HCT116 (cell line): ENCODE measurements around the gene TMEM143. TPM values are rescaled to one million over a fixed set of nuclear protein-coding genes. Genes with fewer than 3 reads are reported as not detected.

ENCODE experiments used
- ATAC-seq: fragments of 200-7000 bp; cut with Tn5 transposase; 2 replicates; pipeline ENCODE4 v1.9.1; 2020; ENCODE audit warnings: mild to moderate bottlenecking, moderate library complexity
- BruUV-seq: library from RNA; stranded (reverse); fragments of 400-500 nt; replicated peaks from 2 replicates; lab custom pipeline; 2021; lab: Mats Ljungman, UMichigan
- CTCF ChIA-PET: fragments of 300-600 bp; sonication (Branson Sonifier 250); formaldehyde crosslinking; loops from one replicate; lab custom pipeline; 2021; ENCODE audit warnings: antibody characterized with exemption; lab: Charles Lee
- POLR2A ChIA-PET: fragments of 300-600, 350-600 bp; sonication (Branson Sonifier 250); formaldehyde crosslinking; loops from one replicate; lab custom pipeline; 2021; ENCODE audit warnings: antibody characterized with exemption; lab: Charles Lee
- RAD21 ChIA-PET, 2 experiments: fragments of 300-600 bp; sonication (Branson Sonifier 250); formaldehyde crosslinking; loops; one replicate each; lab custom pipeline; 2023; ENCODE audit warnings: low total read pairs in 2 of 2; ENCODE audit not compliant: uncharacterized antibody in 2 of 2, unreplicated experiment in 2 of 2, low non-redundant PET in 1 of 2; lab: Charles Lee
- DNase-seq: peaks from one replicate; pipeline ENCODE4 v3.0.0-alpha.2; 2010; ENCODE audit warnings: low read depth, low spot score
- H2AFZ ChIP-seq: fragments of 200-600 bp; shearing (Covaris generic), sonication (generic); 2 replicates; pipeline ENCODE4 v1.6.1; 2017; ENCODE audit warnings: low read depth, mixed run types, mixed read lengths, antibody characterized with exemption, low read length; ENCODE audit not compliant: poor library complexity, severe bottlenecking
- H3K27ac ChIP-seq: 2 replicates; pipeline ENCODE4 v1.5.1; 2012; ENCODE audit warnings: low read depth, low read length
- H3K27me3 ChIP-seq: fragments of 200-600 bp; sonication (generic); 2 replicates; pipeline ENCODE4 v1.6.1; 2016; ENCODE audit warnings: mixed run types, low read length, mixed read lengths; ENCODE audit not compliant: insufficient read depth
- H3K36me3 ChIP-seq, 2 experiments: fragments of 200-500 bp in 1 of 2; fragments of 200-600 bp in 1 of 2; sonication (Bioruptor generic) in 1 of 2; sonication (generic) in 1 of 2; 2 replicates each; pipeline versions ENCODE4 v1.5.1 to v1.6.1; 2014 to 2016; ENCODE audit warnings: low read length in 2 of 2, inconsistent platforms in 1 of 2, mixed read lengths in 1 of 2, mixed run types in 1 of 2; ENCODE audit not compliant: insufficient read depth in 2 of 2, control insufficient read depth in 1 of 2
- H3K4me1 ChIP-seq, 2 experiments: fragments of 200-600 bp in 1 of 2; sonication (generic) in 1 of 2; 2 replicates each; pipeline versions ENCODE4 v1.5.1 to v1.6.1; 2012 to 2017; ENCODE audit warnings: low read length in 2 of 2, inconsistent platforms in 1 of 2, mild to moderate bottlenecking in 1 of 2, mixed read lengths in 1 of 2, mixed run types in 1 of 2, moderate library complexity in 1 of 2; ENCODE audit not compliant: insufficient read depth in 2 of 2, control insufficient read depth in 1 of 2
- H3K4me2 ChIP-seq: fragments of 200-600 bp; sonication (generic); 2 replicates; pipeline ENCODE4 v1.6.1; 2017; ENCODE audit warnings: mixed run types, low read length, mixed read lengths
- H3K4me3 ChIP-seq, 2 experiments: fragments of 200-600 bp in 1 of 2; sonication (generic) in 1 of 2; replicated peaks in 1 of 2; 2 replicates each; pipeline ENCODE4 v1.5.1; 2011 to 2016; ENCODE audit warnings: low read length in 2 of 2, control low read depth in 1 of 2, low read depth in 1 of 2, mild to moderate bottlenecking in 1 of 2, mixed read lengths in 1 of 2, mixed run types in 1 of 2
- H3K79me2 ChIP-seq: fragments of 200-600 bp; sonication (generic); 2 replicates; pipeline ENCODE4 v1.6.1; 2017; ENCODE audit warnings: mild to moderate bottlenecking, mixed run types, low read length, moderate library complexity, mixed read lengths; ENCODE audit not compliant: insufficient read depth
- H3K9ac ChIP-seq: fragments of 200-600 bp; sonication (generic); 2 replicates; pipeline ENCODE4 v1.6.1; 2016; ENCODE audit warnings: low read length, mixed read lengths
- H3K9me2 ChIP-seq: fragments of 200-600 bp; sonication (generic), shearing (Covaris generic); 2 replicates; pipeline ENCODE4 v1.6.1; 2017; ENCODE audit warnings: mixed run types, mild to moderate bottlenecking, moderate library complexity; ENCODE audit not compliant: insufficient read depth
- H3K9me3 ChIP-seq, 2 experiments: fragments of 200-500 bp in 1 of 2; fragments of 200-600 bp in 1 of 2; sonication (Bioruptor generic) in 1 of 2; sonication (generic) in 1 of 2; 2 replicates each; pipeline ENCODE4 v1.6.1; 2014 to 2017; ENCODE audit warnings: low read length in 2 of 2, mixed read lengths in 2 of 2, inconsistent platforms in 1 of 2, low read depth in 1 of 2, mild to moderate bottlenecking in 1 of 2, mixed run types in 1 of 2, moderate library complexity in 1 of 2; ENCODE audit not compliant: control insufficient read depth in 1 of 2, insufficient read depth in 1 of 2
- H4K20me1 ChIP-seq: fragments of 200-600 bp; sonication (generic), shearing (Covaris generic); 2 replicates; pipeline ENCODE4 v1.6.1; 2017; ENCODE audit warnings: mixed run types, mild to moderate bottlenecking, moderate library complexity; ENCODE audit not compliant: insufficient read depth
- CBX3 ChIP-seq: IDR thresholded peaks from 2 replicates; pipeline ENCODE4 v1.6.1; 2012; ENCODE audit warnings: low read depth
- EGR1 ChIP-seq: IDR thresholded peaks from 2 replicates; pipeline ENCODE4 v1.6.1; 2012; ENCODE audit warnings: low read depth
- ELF1 ChIP-seq: IDR thresholded peaks from 2 replicates; pipeline ENCODE4 v1.6.1; 2012; ENCODE audit warnings: low read depth, borderline replicate concordance
- EZH2 ChIP-seq: fragments of 200-600 bp; sonication (generic); IDR thresholded peaks from 2 replicates; pipeline ENCODE4 v1.6.1; 2017; ENCODE audit warnings: antibody characterized with exemption, mixed run types
- FOSL1 ChIP-seq: IDR thresholded peaks from 2 replicates; pipeline ENCODE4 v1.6.1; 2012; ENCODE audit warnings: low read depth
- POLR2A ChIP-seq: IDR thresholded peaks from 2 replicates; pipeline ENCODE4 v1.7.0; 2011; ENCODE audit warnings: borderline replicate concordance; ENCODE audit not compliant: insufficient read depth, insufficient read length; ENCODE audit errors: extremely low read depth
- POLR2AphosphoS5 ChIP-seq: IDR thresholded peaks from 2 replicates; pipeline ENCODE4 v1.6.1; 2011; ENCODE audit warnings: mild to moderate bottlenecking, low read depth, low read length, moderate library complexity
- RAD21 ChIP-seq: IDR thresholded peaks from 2 replicates; pipeline ENCODE4 v1.6.1; 2012; ENCODE audit warnings: low read depth, mild to moderate bottlenecking
- SRF ChIP-seq: IDR thresholded peaks from 2 replicates; pipeline ENCODE4 v1.6.1; 2012; ENCODE audit warnings: low read depth
- ZBTB33 ChIP-seq: IDR thresholded peaks from 2 replicates; pipeline ENCODE4 v1.6.1; 2011; ENCODE audit warnings: mild to moderate bottlenecking, low read length, moderate library complexity; ENCODE audit not compliant: insufficient replicate concordance; ENCODE audit errors: extremely low read depth
- ZFX ChIP-seq: fragments of 450-650 bp; IDR thresholded peaks from 2 replicates; pipeline ENCODE4 v1.6.1; 2017
- ZNF274 ChIP-seq: fragments of 200-500 bp; sonication (Bioruptor generic); IDR thresholded peaks from 2 replicates; pipeline ENCODE4 v1.6.1; 2014; ENCODE audit warnings: mild to moderate bottlenecking, low read depth, low read length, inconsistent platforms
- intact Hi-C: fragments of 100-400 bp; cut with micrococcal nuclease; formaldehyde crosslinking; loops from 2 replicates; pipeline ENCODE4 v1.10.0; 2022
- total RNA-seq: library from RNA; stranded (reverse); gene quantifications from one replicate; pipeline ENCODE4 v1.2.1, GENCODE V29; 2021; ENCODE audit not compliant: unreplicated experiment
- TF ChIP-seq, protein P1 (sequence below), 3 experiments: fragments of 200-600 bp in 1 of 3; sonication (generic) in 1 of 3; IDR thresholded peaks in 2 of 3; conservative IDR thresholded peaks in 1 of 3; 2 replicates each; pipeline ENCODE4 v1.5.1; 2012 to 2017; ENCODE audit warnings: low read depth in 2 of 3, low read length in 2 of 3, antibody characterized with exemption in 1 of 3, borderline replicate concordance in 1 of 3, control low read depth in 1 of 3, mild to moderate bottlenecking in 1 of 3, mixed read lengths in 1 of 3, mixed run types in 1 of 3, moderate library complexity in 1 of 3; ENCODE audit not compliant: insufficient read depth in 1 of 3
- TF ChIP-seq, protein P2 (sequence below): IDR thresholded peaks from 2 replicates; pipeline ENCODE4 v1.6.1; 2012

The TMEM143 gene
- total RNA-seq, 1 experiment from 2014 or later, result 13.2 TPM

GRCh38 chr19:48351341-48351752 lies 12.4 kb downstream of the TMEM143 start (continued):
- TF ChIP-seq, protein P1, sequence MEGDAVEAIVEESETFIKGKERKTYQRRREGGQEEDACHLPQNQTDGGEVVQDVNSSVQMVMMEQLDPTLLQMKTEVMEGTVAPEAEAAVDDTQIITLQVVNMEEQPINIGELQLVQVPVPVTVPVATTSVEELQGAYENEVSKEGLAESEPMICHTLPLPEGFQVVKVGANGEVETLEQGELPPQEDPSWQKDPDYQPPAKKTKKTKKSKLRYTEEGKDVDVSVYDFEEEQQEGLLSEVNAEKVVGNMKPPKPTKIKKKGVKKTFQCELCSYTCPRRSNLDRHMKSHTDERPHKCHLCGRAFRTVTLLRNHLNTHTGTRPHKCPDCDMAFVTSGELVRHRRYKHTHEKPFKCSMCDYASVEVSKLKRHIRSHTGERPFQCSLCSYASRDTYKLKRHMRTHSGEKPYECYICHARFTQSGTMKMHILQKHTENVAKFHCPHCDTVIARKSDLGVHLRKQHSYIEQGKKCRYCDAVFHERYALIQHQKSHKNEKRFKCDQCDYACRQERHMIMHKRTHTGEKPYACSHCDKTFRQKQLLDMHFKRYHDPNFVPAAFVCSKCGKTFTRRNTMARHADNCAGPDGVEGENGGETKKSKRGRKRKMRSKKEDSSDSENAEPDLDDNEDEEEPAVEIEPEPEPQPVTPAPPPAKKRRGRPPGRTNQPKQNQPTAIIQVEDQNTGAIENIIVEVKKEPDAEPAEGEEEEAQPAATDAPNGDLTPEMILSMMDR (IDR thresholded peaks at IDR 0.05 in 2 of 3, conservative IDR thresholded peaks at IDR 0.05 in 1 of 3; ENCODE audit: borderline replicate concordance in 1 of 3, insufficient read depth in 1 of 3, low read depth in 2 of 3, low read length in 2 of 3), result peak; percentile 75 to 96 (median 95); a peak in 5 of 6 replicates
- TF ChIP-seq, protein P2, sequence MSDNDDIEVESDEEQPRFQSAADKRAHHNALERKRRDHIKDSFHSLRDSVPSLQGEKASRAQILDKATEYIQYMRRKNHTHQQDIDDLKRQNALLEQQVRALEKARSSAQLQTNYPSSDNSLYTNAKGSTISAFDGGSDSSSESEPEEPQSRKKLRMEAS, result no peak
- TF ChIP-seq SRF, result no peak
- TF ChIP-seq, all 23 proteins: peak for 2

DNA sequence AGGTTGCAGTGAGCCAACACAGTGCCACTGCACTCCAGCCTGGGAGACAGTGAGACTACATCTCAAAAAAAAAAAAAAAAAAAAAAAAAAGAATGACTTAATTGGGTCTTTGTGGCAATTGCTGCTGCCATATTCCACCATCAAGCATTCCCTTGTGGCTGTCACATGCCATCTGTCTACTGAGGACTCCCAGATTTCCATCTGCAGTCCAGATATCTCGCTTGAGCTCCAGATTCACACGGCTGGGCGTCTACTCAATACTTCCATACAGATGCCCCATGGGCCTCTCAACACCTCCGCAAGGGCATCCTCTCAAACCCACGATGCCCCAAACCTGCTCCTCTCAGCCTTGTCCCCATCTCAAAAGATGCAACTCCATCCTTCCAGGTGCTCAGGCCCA lies 12.9 kb downstream of the TMEM143 start:
- no TSS peak for BruUV-seq
- ChIA-PET CTCF (interaction anchor here (0.7 to 2.1 kb wide), 9 partner anchors 10 to 233 kb away, joined by 3 to 11 read pairs (median 6); partner anchors contain the start of genes KDELR1, SYNGR4 and TMEM143), POLR2A (no interaction called here), RAD21 (interaction anchor here in 1 of 2 experiments (0.8 to 1.0 kb wide), 2 partner anchors 41 to 48 kb away, joined by 3 to 4 read pairs; partner anchors contain the start of gene KDELR1)
- no peaks in the 10 kb centered on the region for H3K27me3 ChIP-seq
- no peak overlapping the region for H2AFZ ChIP-seq
- DNase-seq (no peak), ATAC-seq (no peak)
- H3K79me2 ChIP-seq, result no peaks in the 10 kb centered on the region
- no peaks in the 10 kb centered on the region for H3K9me3 ChIP-seq
- H3K9me2 ChIP-seq, result no peaks in the 10 kb centered on the region
- no peak overlapping the region for H3K9ac ChIP-seq
- H3K4me2 ChIP-seq, result no peak overlapping the region
- no peaks in the 10 kb centered on the region for H3K36me3 ChIP-seq
- no peak overlapping the region for H3K4me3 ChIP-seq
- no peak for TF ChIP-seq ZBTB33
- no peak for TF ChIP-seq CBX3
- TF ChIP-seq, protein P2, result no peak
- no peak for TF ChIP-seq ELF1
- no peak for TF ChIP-seq ZFX
- TF ChIP-seq ZNF274, result no peak
- TF ChIP-seq POLR2A, result no peak
- no peak for TF ChIP-seq EZH2
- TF ChIP-seq EGR1, result no peak
- no peak for TF ChIP-seq FOSL1
- TF ChIP-seq POLR2AphosphoS5, result no peak
- TF ChIP-seq RAD21, result no peak
- intact Hi-C loops, result loop anchor here (1.0 to 5.0 kb wide), 2 partner anchors 31 to 141 kb away; no protein-coding TSS in a partner anchor
- peaks cover 20 to 41% of the 10 kb centered on the region in 2 experiments for H3K4me1 ChIP-seq
- no peaks in the 10 kb centered on the region for H4K20me1 ChIP-seq
- no peak overlapping the region for H3K27ac ChIP-seq
